Measurements from ENCODE around the gene SNHG17.
"Not testable (repeated sequence)": the region's sequence is repeated elsewhere in the genome, so short reads cannot be mapped to it uniquely, and the experiment has no call there.

SNHG17 gene

GRCh38 chr20:38420388-38421085, 14.6 kb downstream of the SNHG17 start:
- DNase-seq (ENCODE audit: low read depth), result no peak
- no peak for TF ChIP-seq CTCF (conservative IDR thresholded peaks at IDR 0.05; ENCODE audit: low read depth, low read length)
- H3K4me3 ChIP-seq (ENCODE audit: low read depth, low read length), result no peak overlapping the region

- no peak for TF ChIP-seq CTCF (conservative IDR thresholded peaks at IDR 0.05; ENCODE audit: low read depth, low read length)
- no peak overlapping the region for H3K4me3 ChIP-seq (ENCODE audit: low read depth, low read length)
- DNase-seq (ENCODE audit: low read depth), result peak; percentile 39
These were observed 16.5 kb downstream of the SNHG17 start for GRCh38 chr20:38418509-38419204.

- no peak for DNase-seq (ENCODE audit: low read depth)
- no peak for TF ChIP-seq CTCF (conservative IDR thresholded peaks at IDR 0.05; ENCODE audit: low read depth, low read length)
- H3K4me3 ChIP-seq (ENCODE audit: low read depth, low read length), result no peak overlapping the region
These were observed 20.2 kb downstream of the SNHG17 start for GRCh38 chr20:38414769-38415450.

GRCh38 chr20:38412877-38413577, 22.1 kb downstream of the SNHG17 start:
- no peak overlapping the region for H3K4me3 ChIP-seq (ENCODE audit: low read depth, low read length)
- no peak for TF ChIP-seq CTCF (conservative IDR thresholded peaks at IDR 0.05; ENCODE audit: low read depth, low read length)
- no peak for DNase-seq (ENCODE audit: low read depth)

- H3K4me3 ChIP-seq (ENCODE audit: low read depth, low read length); DNase-seq (ENCODE audit: low read depth): not testable (repeated sequence)
These were observed 27.3 kb downstream of the SNHG17 start for GRCh38 chr20:38407822-38408221.

GRCh38 chr20:38407321-38407720, 27.8 kb downstream of the SNHG17 start:
- no peak for TF ChIP-seq CTCF (conservative IDR thresholded peaks at IDR 0.05; ENCODE audit: low read depth, low read length)
- no peak for DNase-seq (ENCODE audit: low read depth)
- H3K4me3 ChIP-seq (ENCODE audit: low read depth, low read length), result no peak overlapping the region

GRCh38 chr20:38406476-38406875, 28.7 kb downstream of the SNHG17 start:
- no peak for DNase-seq (ENCODE audit: low read depth)
- no peak overlapping the region for H3K4me3 ChIP-seq (ENCODE audit: low read depth, low read length)
- no peak for TF ChIP-seq CTCF (conservative IDR thresholded peaks at IDR 0.05; ENCODE audit: low read depth, low read length)

Measured in choroid plexus epithelial cell (primary cell).